HG03575 (cell line): Measurements from ENCODE around the gene ZMYND8.
"Not testable (repeated sequence)": the region's sequence is repeated elsewhere in the genome, so short reads cannot be mapped to it uniquely, and the experiment has no call there.

Source experiments
- ATAC-seq: cut with Tn5 transposase; IDR thresholded peaks from one replicate; pipeline ENCODE4 v1.9.1; 2021; ENCODE audit not compliant: unreplicated experiment, insufficient number of reproducible peaks, low FRiP score; ENCODE audit errors: extremely low read depth

Gene ZMYND8

DNA sequence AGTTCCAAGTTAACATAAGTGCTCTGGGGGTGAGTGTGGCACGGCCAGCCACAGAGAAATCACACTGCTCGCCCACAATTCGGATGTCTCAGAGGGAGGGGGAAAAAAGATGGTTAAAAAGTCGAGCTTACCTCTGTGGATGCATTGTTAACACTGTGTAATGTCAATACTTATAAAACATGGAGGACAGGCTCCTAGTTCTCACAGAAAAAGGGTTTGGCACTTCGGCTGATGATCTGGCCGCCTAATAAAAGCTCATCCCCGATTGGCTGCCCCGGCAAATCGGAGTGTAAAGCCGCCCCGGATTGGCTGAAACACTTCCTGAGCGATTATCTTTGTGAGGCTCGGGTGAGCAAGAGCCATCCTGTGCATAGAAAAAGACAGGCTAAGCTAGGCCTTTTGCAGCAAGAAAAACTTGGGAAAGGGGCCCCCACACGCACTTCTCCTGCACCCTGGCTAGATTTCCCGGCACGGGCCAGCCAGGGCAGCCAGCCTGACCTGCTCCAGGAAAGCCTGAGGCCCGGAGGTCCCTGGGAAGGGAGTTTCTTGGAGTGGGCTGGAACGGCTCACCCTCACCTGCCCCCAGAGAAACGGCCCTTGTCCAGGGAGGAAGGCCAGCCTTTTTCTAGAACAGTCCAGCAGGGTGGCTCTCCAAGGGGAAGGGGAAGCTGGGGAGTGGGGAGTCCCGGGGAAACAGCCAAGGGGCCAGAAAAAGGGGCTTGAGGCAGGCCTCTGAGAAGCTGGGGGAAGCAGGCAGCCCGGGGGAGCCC, at the start of gene ZMYND8:
Gene ZMYND8 (minus strand): TSS at position 174 of the 770 bp plus-strand sequence. CDS start 29 bp downstream, at position 145.
- ATAC-seq, result no peak

GRCh38 chr20:47405775-47406325, 49.4 kb upstream of the ZMYND8 start:
- no peak for ATAC-seq

- ATAC-seq, result no peak
Measured at GRCh38 chr20:47400685-47401084, 44.2 kb upstream of the ZMYND8 start.

- ATAC-seq, result no peak
Measured at GRCh38 chr20:47397652-47398301, 41.3 kb upstream of the ZMYND8 start.

GRCh38 chr20:47396762-47397476, 40.4 kb upstream of the ZMYND8 start:
- ATAC-seq, result no peak

GRCh38 chr20:47393796-47394514, 37.5 kb upstream of the ZMYND8 start:
- ATAC-seq, result not testable (repeated sequence)

DNA sequence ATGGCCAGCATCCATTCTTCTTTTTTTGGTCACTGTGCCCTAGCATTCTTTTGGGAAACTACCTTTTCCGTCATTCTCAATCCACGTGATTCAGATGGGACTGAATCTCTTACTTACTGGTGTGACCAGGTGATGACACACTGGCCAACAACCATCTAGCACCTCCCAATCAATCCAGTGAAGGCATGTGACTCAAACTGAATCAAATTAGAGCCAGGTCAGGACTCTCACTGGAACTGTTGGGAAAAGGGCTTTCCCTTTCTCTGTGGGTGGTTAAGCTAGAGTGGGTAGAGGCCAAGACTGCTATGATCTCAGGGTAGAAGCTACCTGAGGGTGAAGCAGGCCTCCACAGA, 36.2 kb upstream of the ZMYND8 start:
- no peak for ATAC-seq

DNA sequence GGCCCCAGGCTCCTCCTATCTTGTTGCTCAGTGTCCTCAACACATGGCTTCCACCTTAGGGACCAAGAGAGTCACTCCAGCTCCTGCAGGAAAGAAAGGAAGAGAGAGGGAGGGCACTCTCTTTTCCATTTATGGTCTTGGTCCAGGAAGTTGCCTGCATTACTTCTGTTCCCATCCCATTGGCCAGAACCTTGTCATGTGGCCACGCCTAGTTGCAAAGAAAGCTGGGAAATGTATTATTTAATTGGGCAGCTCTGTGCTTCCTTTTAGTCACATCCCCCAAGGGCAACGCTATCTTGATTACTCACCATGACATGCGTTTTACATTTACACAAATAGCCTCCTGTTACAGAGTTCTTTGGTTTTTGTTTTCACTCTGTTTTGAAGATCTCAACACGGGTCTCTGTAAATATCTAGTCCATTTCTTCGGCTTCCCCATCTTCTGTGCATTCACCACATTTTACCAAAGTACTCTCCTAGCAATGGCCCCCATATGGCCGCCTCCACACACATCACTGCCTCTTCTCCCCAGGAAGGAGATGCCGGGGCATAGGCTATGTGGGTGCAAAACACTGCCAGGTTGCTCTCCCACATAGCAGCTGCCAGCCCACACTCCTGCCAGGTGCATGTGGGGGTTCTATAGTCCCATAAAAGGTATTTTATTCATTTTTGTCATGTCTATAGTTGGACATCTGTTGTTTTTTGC, 35.7 kb upstream of the ZMYND8 start:
- ATAC-seq, result no peak

GRCh38 chr20:47391276-47392010, 34.9 kb upstream of the ZMYND8 start:
- no peak for ATAC-seq

DNA sequence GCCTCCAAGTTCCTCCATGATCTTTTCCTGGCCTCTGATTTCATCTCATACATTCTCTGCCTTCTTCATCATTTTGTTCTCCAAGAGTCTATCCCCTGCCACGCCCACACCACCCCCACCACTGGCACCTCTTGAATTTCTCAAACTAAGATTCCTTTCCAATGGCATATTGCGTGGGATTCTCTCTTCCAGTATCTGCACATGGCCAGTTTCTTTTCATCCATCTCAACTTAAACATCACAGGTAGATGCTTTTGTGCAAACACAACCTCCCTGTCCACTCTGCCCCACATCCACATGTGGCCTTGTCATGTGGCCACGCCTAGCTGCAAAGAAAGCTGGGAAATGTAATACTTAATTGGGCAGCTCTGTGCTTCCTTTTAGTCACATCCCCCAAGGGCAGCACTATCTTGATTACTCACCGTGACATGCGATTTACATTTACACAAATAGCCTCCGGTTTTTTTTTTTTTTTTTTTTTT, 33.4 kb upstream of the ZMYND8 start:
- no peak for ATAC-seq

DNA sequence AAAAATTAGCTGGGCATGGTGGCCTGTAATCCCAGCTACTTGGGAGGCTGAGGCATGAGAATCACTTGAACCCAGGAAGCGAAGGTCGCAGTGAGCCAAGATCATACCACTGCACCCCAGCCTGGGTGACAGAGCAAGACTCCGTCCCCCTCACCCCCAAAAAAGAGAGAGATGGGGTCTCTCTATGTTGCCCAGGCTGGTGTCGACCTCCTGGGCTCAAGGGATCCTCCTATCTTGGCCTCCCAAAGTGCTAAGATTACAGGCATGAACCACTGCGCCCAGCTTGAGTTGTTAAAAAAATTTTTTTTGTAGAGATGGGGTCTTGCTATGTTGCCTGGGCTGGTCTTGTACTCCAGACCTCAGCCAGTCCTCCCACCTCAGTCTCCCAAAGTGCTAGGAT, 29.5 kb upstream of the ZMYND8 start:
- not testable (repeated sequence) for ATAC-seq

GRCh38 chr20:47382746-47383415, 26.4 kb upstream of the ZMYND8 start:
- ATAC-seq, result no peak

DNA sequence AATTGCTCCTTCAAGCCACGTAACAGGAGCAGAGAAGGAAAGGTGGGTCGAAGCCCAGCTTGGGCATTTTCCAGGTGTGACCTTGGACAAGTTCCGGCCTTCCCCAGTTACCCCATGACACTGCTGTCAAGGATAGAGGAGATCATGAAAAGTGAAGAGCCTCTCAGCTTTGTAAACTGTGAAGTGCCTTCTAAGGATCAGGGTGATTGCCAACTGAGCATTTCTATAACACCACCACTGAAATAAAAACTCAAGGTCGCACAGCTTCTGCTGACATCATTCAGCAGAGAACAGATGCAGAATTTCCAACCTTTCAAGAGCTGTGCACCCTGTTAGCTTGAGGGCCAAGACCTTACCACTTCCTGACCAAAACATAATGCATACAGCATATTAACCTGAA, 24.0 kb upstream of the ZMYND8 start:
- no peak for ATAC-seq

DNA sequence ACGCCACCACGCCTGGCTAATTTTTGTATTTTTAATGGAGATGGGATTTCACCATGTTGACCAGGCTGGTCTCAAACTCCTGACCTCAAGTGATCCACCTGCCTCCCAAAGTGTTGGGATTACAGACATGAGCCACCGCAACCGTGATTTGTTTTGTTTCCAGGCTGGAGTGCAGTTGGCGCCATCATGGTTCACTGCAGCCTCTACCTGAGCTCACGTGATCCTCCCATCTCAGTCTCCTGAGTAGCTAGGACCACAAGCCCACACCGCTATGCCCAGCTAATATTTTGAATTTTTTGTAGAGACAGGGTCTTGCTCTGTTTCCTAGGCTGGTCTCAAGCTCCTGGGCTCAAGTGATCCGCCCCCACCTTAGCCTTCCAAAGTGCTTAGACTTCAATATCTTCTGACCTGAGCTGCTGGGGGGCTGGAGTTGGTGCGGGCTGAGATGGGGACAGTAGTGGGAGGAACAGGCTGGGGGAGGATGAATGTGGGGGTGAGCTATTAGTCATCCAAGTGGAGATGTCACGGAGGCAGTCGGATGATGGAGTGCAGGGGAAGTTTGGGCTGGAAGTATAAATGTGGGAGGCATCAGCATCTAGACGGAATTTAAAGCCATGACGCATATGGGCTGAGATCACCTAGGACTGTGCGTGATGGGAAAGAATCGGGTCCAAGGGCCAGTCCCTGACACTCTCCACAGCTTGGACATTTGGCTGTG, 23.1 kb upstream of the ZMYND8 start:
- no peak for ATAC-seq

DNA sequence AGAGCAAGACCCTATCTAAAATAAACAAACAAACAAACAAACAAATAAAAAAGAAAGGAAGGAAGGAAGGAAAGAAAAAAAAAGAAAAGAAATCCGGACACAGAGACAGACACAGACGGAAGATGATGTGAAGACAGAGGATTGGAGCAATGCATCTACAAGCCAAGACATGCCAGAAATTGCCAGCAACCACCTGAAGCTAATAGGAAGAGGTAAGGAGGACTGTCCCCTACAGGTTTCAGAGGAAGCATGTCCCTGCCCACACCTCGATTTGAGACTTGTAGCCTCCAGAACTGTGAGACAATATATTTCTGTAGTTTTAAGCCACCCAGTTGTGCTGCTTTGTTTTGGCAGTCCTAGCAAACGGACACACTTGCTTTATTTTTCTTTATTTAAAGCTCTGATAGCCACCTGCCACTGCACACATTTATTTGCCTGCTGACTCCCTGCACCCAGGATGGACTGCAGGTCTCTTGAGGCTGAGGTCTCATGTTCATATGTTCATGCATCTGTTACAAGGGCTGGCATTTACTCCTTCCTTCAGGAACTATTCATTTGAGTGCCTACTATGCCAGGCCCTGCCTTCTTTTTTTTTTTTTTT, 20.7 kb upstream of the ZMYND8 start:
- ATAC-seq, result no peak

DNA sequence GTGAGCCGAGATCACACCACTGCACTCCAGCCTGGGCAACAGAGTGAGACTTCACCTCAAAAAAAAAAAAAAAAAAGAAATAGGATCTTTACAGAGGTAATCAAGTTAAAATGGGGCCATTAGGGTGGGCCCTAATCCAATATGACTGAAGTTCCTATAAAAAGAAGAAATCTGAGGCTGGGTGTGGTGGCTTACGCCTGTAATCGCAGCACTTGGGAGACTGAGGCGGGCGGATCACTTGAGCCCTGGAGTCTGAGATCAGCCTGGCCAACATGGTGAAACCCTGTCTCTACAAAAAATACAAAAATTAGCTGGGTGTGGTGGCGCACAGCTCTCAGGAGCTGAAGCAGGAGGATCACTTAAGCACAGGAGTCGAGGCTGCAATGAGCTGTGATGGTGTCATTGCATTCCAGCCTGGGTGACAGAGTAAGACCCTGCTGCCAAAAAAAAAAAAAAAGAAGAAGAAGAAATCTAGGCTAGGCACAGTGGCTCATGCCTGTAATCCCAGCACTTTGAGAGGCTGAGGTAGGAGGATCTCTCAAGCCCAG, 19.7 kb upstream of the ZMYND8 start:
- ATAC-seq, result not testable (repeated sequence)
